ENCODE data around the gene KRT4. TPM values are rescaled to one million over a fixed set of nuclear protein-coding genes. Genes with fewer than 3 reads are reported as not detected.

Gene KRT4
- total RNA-seq, 2 experiments from 2014 or later, result 0.11 to 0.16 TPM

DNA sequence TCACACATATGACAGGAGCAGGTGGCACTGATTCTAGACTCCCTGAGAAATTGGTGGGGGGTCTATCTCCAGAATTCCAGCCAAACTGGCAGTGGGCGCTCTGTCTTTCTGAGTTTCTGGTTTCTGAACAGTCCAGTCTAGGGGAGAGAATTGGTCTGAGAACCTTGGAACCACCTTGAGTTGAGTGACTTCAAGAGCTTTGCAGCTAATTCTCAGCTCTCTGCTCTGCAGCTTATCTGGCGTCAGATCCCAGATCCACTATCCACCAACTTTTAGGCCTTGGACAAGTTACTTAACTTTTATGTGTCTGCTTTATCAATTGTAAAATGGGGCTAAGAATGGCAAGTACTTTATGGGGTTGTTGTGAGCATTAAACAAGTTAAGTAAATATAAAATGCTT lies 35.1 kb downstream of the KRT4 start:
- DNase-seq, result no peak
- ATAC-seq, result no peak
- Mint-ChIP-seq H3K36me3 (ENCODE audit: low read depth) (no peaks in the 10 kb centered on the region), H3K27me3 (no peaks in the 10 kb centered on the region), H3K4me1 (ENCODE audit: low read depth) (no peaks in the 10 kb centered on the region), H3K27ac (no peak overlapping the region), H3K4me3 (no peak overlapping the region), H3K9me3 (no peaks in the 10 kb centered on the region)
- CTCF ChIA-PET, result interaction anchor here (1.8 kb wide), 2 partner anchors 92 to 101 kb away, joined by 5 to 8 read pairs; no protein-coding TSS in a partner anchor
- TF ChIP-seq, protein P1, sequence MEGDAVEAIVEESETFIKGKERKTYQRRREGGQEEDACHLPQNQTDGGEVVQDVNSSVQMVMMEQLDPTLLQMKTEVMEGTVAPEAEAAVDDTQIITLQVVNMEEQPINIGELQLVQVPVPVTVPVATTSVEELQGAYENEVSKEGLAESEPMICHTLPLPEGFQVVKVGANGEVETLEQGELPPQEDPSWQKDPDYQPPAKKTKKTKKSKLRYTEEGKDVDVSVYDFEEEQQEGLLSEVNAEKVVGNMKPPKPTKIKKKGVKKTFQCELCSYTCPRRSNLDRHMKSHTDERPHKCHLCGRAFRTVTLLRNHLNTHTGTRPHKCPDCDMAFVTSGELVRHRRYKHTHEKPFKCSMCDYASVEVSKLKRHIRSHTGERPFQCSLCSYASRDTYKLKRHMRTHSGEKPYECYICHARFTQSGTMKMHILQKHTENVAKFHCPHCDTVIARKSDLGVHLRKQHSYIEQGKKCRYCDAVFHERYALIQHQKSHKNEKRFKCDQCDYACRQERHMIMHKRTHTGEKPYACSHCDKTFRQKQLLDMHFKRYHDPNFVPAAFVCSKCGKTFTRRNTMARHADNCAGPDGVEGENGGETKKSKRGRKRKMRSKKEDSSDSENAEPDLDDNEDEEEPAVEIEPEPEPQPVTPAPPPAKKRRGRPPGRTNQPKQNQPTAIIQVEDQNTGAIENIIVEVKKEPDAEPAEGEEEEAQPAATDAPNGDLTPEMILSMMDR (IDR thresholded peaks at IDR 0.05), result no peak
- intact Hi-C loops (cut with micrococcal nuclease), result no loop called here
- POLR2A ChIA-PET, result interaction anchor here (1.1 kb wide), 1 partner anchor 10 kb away, joined by 4 read pairs; no protein-coding TSS in a partner anchor

DNA sequence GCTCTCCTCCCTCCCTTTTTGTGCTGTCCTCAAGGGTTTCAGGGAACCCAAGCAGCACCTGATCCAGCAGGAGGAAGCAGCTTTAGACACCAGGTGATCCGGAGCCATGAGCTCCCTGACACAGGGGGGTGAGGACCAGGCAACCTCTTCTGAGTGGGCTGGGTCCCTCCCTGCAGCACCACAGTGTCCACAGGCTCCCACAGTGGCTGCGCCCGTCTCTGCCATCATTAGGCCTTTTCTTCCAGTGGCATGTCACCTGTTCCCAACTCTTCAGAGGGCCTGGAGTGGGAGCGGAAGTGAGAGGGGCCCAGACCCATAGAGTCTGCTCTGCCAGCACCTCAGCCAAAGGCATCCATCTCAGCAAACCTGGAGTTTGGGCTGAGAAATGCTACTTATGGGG lies 36.4 kb downstream of the KRT4 start:
- CTCF ChIA-PET, result interaction anchor here (0.7 to 1.8 kb wide), 4 partner anchors 13 to 107 kb away, joined by 3 to 8 read pairs (median 3); partner anchors contain the start of gene KRT1
- Mint-ChIP-seq H3K4me1 (ENCODE audit: low read depth) (no peaks in the 10 kb centered on the region), H3K27me3 (no peaks in the 10 kb centered on the region), H3K9me3 (no peaks in the 10 kb centered on the region), H3K4me3 (no peak overlapping the region), H3K36me3 (ENCODE audit: low read depth) (no peaks in the 10 kb centered on the region), H3K27ac (no peak overlapping the region)
- ATAC-seq (no peak), DNase-seq (no peak)
- POLR2A ChIA-PET, result no interaction called here
- intact Hi-C loops (cut with micrococcal nuclease), result no loop called here
- TF ChIP-seq, protein P1 (IDR thresholded peaks at IDR 0.05), result no peak

DNA sequence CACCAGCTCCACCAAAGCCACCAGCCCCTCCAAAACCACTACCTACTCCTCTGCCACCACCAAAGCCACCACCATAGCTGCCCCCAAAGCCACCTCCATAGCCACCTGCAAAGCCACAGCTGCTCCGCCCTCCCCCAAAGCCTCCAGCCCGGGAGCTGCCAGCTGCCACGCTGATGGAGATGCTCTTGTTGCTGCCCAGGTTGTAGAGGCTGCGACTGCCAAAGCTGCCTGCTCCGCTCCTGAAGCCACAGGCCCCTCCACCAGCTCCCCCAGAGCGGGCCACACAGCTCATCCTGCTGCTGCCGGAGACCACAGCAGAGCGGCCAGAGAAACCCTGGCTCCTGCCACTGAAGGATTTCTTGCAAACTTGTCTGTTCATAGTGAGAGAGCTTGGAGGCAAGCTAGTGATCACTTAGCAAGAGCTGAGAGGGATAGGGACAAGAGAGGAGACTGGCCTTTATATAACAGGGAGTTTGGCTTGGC lies 37.0 kb downstream of the KRT4 start, which contains the start of gene KRT76:
TSS of gene KRT76 (minus strand) at position 433 of the 483 bp plus-strand sequence. CDS start at position 379, 54 bp downstream.
- Mint-ChIP-seq H3K36me3 (ENCODE audit: low read depth) (no peaks in the 10 kb centered on the region), H3K9me3 (no peaks in the 10 kb centered on the region), H3K4me1 (ENCODE audit: low read depth) (no peaks in the 10 kb centered on the region), H3K4me3 (no peak within 1 kb of the TSS), H3K27ac (no peak within 1 kb of the TSS), H3K27me3 (no peaks in the 10 kb centered on the region)
- TF ChIP-seq, protein P1 (IDR thresholded peaks at IDR 0.05), result no peak
- intact Hi-C loops (cut with micrococcal nuclease), result no loop called here
- no peak for ATAC-seq
- DNase-seq, result no peak
- ChIA-PET POLR2A (no interaction called here), CTCF (interaction anchor here (1.4 kb wide), 1 partner anchor 12 kb away, joined by 3 read pairs; no protein-coding TSS in a partner anchor)

DNA sequence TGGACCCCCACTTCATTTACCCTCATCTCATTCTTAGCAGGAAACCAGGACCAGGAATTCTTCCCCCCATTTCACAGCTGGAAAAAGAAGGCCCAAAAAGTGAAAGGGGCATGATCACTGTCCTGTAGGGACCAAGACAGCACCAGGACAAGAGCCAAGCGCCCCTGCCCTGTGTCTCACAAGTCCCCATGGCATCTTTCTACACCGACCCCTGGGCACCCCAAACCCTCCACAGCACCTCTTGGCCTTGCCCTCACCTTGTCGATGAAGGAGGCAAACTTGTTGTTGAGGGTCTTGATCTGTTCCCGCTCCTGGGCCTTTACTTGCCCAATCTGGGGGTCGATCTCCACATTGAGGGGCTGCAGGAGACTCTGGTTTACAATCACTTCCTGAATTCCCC lies 37.5 kb downstream of the KRT4 start:
- H3K4me3 Mint-ChIP-seq, result no peak overlapping the region
- ChIA-PET CTCF (interaction anchor here (0.8 kb wide), 2 partner anchors 89 to 619 kb away, joined by 3 read pairs; no protein-coding TSS in a partner anchor), POLR2A (no interaction called here)
- no peaks in the 10 kb centered on the region for H3K9me3 Mint-ChIP-seq
- H3K27ac Mint-ChIP-seq, result no peak overlapping the region
- no peaks in the 10 kb centered on the region for H3K4me1 Mint-ChIP-seq (ENCODE audit: low read depth)
- no peaks in the 10 kb centered on the region for H3K27me3 Mint-ChIP-seq
- intact Hi-C loops (cut with micrococcal nuclease), result no loop called here
- TF ChIP-seq, protein P1 (IDR thresholded peaks at IDR 0.05), result no peak
- H3K36me3 Mint-ChIP-seq (ENCODE audit: low read depth), result no peaks in the 10 kb centered on the region
- no peak for DNase-seq
- no peak for ATAC-seq

DNA sequence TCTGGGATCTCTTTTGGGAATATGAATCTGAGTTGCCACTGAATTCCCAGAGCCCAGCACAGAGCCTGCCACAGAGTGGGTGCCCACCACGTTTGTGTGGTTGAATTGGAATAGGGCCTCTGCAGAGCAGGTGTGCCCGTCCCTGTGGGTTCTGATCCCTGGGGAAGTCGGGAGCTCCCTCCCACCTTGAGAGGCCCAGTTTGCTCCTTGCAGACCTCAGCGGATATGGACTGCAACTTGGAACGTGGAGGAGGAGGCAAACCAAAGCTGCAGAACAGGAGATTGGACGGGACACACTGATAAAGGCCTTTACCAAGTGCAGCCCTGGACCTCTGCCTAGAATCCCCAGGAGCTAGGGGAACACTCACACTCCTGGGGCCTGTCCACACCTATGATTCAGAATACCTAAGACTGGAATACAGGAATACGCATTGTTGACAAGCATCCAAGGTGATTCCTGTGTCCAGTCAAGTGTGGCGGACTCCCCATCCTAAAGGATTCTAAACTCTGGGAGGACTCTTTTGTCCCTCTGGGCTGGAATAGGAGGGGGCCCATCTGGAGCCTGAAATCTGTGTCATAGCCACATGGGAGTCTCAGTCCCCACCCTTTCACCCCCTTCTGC lies 39.2 kb downstream of the KRT4 start:
- no peaks in the 10 kb centered on the region for H3K9me3 Mint-ChIP-seq
- POLR2A ChIA-PET, result interaction anchor here (0.6 kb wide), 1 partner anchor 31 kb away, joined by 3 read pairs; no protein-coding TSS in a partner anchor
- intact Hi-C loops (cut with micrococcal nuclease), result no loop called here
- H3K4me3 Mint-ChIP-seq, result no peak overlapping the region
- TF ChIP-seq, protein P1 (IDR thresholded peaks at IDR 0.05), result no peak
- H3K27ac Mint-ChIP-seq, result no peak overlapping the region
- DNase-seq (no peak), ATAC-seq (no peak)
- H3K4me1 Mint-ChIP-seq (ENCODE audit: low read depth), result no peaks in the 10 kb centered on the region
- no peaks in the 10 kb centered on the region for H3K36me3 Mint-ChIP-seq (ENCODE audit: low read depth)
- CTCF ChIA-PET, result interaction anchor here (1.6 kb wide), 1 partner anchor 10 kb away, joined by 4 read pairs; no protein-coding TSS in a partner anchor
- H3K27me3 Mint-ChIP-seq, result peaks cover 3% of the 10 kb centered on the region
